ENCODE results near the gene LRRC36.

LRRC36 gene

DNA sequence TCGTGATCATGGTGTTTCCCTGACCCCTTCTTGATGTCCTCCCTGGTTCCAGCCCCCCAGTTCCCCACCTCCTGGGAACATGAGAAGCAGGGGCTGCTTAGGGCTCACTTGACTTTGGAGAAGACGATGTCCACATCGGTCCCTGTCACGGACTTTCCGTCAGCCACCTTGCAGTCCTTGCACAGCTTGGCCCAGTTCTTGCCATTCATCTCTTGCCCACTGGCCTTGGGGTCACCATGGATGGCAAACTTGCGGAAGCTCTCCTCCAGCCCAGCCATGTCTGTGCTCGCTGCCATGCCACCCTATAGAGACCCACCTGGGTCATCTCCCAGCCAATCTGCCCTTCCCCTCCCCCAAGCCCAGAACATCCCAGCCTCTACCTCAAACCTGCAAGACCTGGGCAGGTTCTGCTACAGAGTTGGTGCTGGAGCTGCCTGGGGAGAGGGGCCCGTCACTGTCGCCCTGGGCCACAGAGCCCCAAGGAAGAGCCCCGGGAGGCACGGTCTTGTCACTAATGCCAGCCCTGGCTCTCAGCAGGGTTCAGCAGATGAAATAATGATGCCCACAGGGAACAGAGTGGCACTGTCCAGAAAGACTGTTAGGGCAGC lies 64.3 kb downstream of the LRRC36 start:
- DNase-seq (ENCODE audit: low spot score), result no peak

GRCh38 chr16:67391424-67392300 lies 65.0 kb downstream of the LRRC36 start:
- DNase-seq (ENCODE audit: low spot score), result no peak

DNA sequence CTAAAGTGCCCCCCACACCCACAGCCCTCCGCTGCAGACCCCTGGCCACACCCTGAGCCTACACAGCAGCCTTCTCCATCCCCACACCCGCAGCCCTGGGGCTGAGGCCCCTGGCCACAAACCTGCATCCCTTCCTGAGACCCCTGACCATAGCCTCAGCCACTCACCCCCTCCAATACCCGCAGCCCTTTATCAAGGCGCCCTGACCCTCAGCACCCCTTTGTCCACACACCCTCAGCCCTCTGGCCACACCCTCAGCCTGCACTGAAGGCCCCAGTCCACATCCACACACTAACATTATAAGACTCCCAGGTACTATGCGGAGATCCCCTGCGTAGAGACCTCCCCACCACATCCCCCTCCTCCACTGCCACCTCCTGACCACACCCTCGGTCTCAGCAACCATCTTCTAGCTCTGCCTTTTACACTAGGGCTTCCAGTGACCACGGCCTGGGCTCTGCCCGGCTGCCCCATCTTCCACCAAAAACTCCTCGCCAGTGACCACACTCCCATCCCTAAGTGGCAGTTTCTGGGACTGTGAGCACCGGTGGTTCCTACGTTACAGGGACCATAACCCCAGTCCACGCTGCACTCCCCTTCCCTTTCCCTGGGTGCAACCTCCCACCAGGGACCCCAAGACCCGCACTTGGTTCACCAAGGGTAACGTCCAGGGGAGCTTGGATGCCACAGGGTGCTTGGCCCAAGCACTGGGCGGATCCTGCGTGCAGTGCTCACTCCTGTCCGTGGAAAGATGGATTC lies 65.9 kb downstream of the LRRC36 start:
- no peak for DNase-seq (ENCODE audit: low spot score)

GRCh38 chr16:67393111-67393787 lies 66.6 kb downstream of the LRRC36 start, which contains the start of gene TPPP3:
Gene TPPP3 (minus strand): TSS chr16:67393498. CDS start chr16:67391111, 2,387 bp downstream.
- peak; percentile 90 for DNase-seq (ENCODE audit: low spot score)

DNA sequence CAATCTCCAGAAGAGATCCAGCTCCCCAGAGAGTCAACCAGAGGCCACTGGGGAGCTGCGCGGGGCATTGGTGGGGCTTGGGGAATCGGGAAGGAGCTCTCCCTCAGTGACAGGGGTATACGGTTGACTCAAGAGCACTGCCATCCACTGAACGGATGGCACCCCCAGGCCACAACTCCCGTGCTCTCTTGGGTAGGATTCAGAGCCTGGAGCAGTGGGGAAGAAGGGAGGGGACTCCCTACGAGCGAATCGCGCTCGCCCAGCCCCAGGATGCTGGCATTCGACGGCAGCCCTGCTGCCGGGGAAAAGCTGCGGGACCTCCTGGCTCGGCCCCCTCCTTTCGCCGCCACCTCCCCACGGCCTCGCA lies 67.2 kb downstream of the LRRC36 start:
- DNase-seq (ENCODE audit: low spot score), result no peak

DNA sequence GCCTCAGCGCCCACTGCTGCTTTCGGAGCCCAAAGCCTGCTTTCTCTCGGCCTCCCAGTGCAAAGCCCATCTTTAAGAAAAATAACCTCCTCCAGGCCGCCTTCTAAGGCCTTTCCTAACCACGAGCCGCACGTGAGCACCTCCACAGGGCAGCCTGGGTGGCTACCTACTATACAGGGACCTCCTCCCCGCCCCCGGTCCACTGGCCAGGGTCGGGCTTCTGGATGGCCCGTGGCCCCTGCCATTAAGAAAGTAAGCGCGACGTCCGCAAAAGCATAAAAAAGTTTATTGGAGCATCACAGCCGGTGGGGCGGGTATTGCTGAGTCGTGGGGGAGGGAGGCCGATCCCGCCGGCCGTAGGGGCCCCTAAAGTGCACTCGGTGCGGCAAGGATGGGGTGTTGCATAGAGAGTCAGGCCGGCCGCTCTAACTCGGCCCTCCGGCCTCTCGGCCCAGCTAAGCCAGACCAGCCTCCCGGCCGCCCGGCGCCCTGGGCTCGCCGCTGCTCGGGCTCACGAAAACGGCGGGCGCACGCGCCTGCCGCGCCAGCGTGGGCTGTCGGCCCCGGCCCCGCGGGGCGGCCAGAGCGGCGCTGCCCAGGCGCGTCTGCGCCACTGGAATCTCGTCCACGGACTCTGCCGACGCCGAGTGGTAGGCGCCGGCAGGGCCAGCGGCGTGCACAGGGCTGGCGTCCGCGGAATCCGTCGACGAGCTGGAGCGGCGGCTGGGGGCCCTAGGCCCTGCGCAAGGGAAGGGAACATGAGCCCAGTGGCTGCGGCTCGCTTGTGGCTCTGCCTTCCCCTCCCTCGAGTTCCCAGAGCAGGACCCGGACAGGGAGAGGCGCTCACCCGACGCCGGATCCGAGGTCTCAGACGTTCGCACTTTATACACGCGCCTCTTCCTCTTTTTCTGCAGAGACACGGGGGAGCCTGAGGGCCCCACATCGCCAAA lies 67.8 kb downstream of the LRRC36 start:
- DNase-seq (ENCODE audit: low spot score), result no peak

- no peak for DNase-seq (ENCODE audit: low spot score)
Observed at GRCh38 chr16:67395105-67395457, 68.5 kb downstream of the LRRC36 start.

DNA sequence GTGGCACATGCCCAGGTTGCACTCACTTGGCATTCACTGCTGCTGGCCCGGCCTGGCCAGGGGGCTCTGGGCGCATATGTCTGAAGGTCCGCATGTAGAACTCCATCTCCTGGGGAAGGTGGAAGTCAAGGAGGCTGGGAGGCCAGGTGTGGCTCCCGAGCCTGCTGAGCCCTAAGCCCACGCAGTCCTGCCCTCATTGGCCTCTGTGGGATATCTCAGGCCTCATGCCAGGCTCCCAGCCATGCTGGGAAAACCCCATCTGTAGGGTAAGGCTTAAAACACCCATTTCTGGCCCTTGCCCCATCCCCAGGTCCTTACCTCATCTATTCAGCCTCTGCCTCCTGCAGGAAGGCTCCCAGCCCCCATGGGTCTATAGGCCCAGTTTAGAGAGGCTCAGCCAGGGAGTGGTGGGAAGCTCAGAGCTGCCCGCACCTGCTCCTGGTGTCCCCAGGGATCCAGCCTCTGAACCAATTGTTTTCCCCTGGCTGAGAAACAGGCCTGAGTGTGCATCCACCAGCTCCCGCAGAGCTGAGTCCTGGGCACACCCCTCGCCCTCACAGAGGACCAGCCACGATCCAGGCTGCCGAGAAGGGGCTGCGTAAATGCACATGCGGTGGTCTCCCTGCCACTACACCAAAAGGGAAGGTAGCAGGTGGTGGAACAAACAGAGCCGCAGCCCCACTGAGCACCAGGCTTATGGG lies 69.0 kb downstream of the LRRC36 start:
- DNase-seq (ENCODE audit: low spot score), result no peak

GRCh38 chr16:67396159-67397035 lies 69.8 kb downstream of the LRRC36 start:
- DNase-seq (ENCODE audit: low spot score), result peak; percentile 89

DNA sequence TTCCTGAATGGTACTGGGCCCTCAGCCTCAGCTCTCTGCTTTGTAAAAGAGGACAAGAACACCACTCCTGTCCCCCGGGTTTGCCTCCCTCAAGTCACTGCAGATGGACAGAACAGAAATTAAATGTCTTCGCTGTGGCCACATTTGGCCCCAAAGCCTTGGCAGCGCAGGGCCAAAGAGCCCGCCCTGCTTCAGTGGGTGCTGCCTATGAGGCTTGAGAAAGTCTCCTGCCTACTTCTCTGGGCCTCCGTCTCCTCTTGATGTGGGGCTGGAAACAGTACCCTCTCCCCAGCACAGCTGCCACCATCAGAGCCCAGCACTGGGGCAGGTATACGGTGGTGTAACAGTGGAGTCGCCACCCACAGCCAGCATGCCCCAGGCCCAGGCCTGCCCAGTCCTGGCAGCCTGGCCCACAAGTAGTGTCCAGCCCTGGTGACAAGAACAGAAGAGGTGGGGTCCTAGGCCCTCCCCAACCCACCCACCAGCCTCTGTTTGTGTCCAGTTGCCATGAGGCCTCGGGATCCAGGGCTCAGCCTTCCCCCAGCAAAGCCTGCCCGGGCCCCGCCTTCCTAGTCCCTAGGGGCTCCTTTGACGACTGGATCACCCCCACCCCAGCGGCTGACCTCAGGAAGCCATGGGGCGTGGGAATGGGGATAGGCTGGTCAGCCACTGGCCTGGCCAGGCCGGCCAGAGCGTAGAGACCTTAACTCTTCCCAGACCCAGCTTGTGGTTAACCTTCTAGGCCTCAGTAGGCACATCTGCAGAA lies 70.6 kb downstream of the LRRC36 start:
- DNase-seq (ENCODE audit: low spot score), result no peak

DNA sequence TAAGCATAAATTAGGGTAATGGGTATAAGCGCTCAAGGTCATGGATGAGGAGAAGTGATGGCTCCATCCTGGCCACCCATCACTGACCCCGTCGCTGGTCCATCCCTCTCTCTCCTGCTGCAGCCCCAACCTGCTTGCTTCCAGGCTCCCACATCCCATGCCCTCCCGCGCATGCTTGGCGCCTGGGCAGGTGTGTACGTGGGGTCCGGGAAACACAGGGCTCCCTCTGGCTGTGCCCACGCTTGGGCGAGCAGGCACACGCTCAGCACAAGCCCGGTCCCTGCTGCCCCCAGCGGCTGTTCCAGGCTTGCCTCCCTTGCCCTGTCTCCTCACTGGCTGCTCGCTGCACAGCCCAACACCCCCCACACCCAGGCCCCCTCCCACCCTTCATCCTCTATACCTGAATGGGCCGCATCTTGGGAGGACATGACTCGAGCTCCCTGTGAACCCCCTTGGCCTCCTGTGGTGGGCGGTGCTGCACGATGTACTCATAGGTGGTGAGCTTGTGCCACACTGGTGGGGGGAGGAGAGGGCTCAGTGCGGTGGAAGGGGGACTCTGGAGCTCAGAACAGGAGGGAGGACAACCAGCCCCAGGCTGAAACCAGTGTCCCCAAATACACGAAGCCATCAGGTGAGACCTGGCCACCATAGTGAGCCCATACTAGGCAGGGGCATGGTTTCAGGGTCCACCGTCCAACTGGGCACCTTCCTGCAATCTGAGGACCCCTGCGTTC lies 71.4 kb downstream of the LRRC36 start:
- no peak for DNase-seq (ENCODE audit: low spot score)

DNA sequence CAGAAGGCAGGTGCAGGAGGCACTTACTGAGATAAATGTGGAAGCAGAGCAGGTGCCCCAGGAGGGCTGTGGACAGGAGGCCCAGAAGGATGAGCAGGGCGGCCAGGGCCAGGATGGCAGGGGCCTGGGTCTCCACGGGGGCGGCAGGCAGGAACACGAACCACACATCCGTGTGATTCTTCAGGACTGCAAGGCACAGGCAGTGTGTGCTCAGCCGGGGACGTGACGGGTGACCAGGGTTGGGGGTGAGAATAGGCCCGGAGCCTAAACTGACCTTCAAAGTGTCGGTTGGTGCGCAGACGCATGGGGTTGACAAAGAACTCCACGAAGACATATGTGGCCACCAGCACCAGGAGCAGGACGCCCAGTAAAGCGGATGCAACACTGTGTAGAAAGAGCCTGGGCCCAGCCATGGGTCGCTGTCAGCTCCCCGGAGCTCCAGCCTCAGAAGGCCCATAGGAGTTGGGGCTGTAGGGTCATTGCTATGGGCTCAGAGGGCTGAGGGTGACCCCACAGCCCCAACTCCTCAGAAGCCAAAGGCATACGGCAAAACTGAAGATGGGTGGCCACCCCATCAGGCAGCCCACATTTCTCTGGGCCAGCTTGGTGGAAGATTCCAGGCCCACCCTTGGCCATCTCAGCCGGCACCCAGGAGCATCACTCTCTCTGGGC lies 72.1 kb downstream of the LRRC36 start:
- no peak for DNase-seq (ENCODE audit: low spot score)

DNA sequence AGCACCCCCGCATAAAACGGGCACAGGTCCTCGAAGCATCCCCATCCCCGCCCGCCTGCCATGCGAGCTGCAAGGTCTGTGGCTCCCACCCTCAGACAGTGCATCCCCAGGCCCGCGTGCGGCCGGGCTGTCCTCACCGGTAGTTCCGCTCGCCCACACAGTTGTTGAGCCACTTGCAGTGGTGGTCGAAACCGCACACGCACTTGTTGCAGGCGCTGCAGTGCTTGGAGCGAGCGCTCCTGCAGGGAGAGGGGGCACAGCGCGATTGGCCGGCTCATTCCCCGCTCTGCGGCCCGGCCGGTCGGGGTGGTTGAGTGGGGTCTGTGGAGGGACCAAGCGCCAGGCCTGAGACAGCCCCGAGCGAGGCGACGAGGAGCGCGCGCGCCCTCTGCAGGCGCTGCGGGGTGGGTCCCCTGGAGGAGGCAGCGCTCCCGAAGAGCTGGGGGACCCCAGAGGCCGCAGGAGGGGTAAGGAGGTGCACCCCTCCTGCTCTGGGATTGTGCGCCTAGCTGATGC lies 72.7 kb downstream of the LRRC36 start:
- peak; percentile 90 for DNase-seq (ENCODE audit: low spot score)

GRCh38 chr16:67399749-67400704 lies 73.4 kb downstream of the LRRC36 start:
- no peak for DNase-seq (ENCODE audit: low spot score)

DNA sequence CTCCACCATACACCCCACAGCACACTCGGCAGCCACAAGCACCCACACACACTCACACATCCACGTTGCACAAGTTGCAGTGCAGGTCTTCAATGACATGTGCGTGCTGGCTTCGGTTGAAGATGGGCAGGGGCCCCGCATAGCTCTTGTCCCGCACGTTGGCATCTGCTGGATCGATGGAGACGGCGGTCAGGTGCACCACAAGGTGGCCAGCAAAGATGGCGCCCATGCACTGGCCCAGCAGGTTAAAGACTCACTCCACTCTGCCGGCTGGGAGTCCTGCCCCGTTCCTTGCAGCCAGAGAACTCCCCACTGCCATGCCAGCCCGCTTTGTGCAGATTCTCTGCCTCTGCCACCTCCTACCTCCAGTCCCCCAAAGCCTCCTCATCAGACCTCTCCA lies 74.3 kb downstream of the LRRC36 start:
- no peak for DNase-seq (ENCODE audit: low spot score)

DNA sequence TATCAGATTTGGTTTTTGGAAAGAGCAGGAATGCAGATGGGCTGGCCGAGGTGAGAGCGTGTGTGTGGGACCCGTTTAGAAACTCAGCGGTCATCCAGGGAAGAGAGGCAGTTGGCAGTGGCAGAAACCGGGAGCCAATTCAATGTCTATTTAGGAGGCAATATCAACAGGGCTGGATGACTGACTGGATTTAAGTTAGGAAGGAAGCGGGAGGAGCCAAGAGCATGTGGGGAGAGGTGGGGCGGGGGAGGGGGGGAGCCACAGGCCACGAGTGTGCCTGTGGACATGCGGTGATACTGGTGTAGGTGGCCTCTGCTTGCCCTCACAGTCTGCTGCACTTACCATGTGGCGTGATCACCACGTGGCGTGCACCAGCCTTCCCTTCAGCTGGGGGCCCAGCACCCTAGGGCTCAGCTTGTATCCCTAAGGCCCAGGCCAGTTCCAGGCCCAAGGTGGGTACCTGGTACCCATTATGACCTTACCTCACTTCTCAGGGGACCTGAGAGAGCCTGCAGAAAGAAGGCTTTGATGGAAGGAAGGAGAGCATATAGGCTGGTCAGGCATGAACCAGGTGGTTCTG lies 77.5 kb downstream of the LRRC36 start:
- DNase-seq (ENCODE audit: low spot score), result no peak
